ENCODE measurements around the gene MYO3B.
"Not testable (repeated sequence)": the region's sequence is repeated elsewhere in the genome, so short reads cannot be mapped to it uniquely, and the experiment has no call there.

The MYO3B gene

DNA sequence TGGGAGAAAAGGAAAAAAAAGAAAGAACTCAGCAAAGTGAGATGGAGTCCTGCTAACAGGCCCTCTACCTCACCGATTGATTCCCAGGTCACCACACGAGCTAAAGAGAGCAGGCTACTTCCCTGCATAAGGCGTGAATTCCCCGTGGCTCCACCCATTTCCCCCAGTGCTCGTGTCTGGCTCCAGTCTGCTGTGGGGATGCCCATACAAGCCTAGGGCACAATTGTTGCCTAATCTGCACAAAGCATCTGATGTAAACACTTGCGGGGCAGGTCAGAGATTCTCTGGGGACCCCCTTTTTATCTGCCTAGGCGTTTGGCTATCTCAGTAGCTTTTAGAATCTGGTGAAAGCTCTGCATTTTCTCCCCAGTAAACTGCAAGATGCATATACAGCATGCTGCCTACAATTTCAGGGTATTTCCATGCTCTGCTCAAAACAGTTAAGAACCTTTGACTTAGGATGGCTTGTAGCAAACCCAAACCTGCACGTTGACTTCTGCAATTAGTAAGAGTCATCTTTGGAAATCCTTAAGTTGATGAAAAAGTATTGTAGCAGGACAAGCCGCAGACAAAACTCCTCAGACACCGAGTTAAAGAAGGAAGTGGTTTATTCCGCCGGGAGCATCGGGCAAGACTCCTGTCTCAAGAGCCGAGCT lies 34.8 kb downstream of the MYO3B start:
- DNase-seq, result no peak

GRCh38 chr2:170213281-170213625 lies 35.3 kb downstream of the MYO3B start:
- DNase-seq, result not testable (repeated sequence)

GRCh38 chr2:170213651-170214050 lies 35.7 kb downstream of the MYO3B start:
- DNase-seq, result no peak

GRCh38 chr2:170214309-170214948 lies 36.5 kb downstream of the MYO3B start:
- no peak for DNase-seq

DNA sequence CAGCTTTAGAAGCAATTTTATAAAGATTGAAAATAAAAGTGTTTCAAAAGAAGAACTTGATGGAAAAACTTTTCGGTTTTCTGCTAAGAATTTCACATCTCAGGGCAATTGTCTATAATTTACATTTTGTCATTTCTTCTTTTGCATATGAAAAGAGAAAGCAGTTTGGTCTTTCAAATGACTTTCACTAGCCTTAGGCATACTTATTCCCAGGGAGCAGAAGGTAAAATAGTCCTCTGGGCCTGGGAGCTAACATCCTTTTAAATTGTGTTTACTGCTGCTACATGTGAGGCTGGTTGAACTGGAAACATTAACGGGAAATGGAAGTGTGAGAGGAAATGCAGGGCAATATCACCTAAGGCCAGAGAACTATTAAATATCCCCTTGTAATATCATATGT lies 37.1 kb downstream of the MYO3B start:
- no peak for DNase-seq

DNA sequence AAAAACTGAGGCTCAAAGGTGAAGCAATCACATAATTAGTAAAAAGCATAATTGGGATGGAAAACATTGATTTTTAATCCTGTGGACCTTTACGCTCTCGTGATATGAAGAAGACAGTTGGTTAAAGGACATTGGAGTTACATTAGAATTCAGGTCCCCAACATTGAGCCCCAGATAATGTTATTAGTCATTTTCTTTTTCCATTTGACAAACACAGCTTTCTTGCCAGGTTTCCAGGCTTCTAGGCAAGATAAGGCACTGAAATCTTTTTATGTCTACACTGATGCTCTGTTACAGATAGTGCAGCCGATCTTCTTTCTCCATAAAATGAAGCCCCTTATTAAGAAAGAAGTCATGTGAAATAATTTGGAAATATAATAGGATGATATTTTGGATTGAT lies 38.5 kb downstream of the MYO3B start:
- no peak for DNase-seq

DNA sequence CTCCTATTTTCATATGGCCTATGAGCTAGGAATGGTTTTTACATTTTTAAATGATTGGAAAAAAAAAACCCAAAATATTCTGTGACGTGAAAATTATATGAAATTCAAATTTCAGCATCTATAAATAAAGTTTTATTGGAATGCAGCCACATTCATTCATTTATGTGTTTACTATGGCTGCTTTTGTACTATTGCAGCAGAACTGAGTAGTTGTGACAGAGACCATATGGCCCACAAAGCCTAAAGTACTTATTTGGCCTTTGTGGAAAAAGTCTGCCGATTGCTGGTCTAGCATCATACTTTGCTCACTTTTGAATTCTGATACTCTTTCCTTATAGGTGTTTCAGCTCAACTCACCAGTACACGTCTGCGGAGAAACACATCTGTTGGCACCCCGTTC lies 39.0 kb downstream of the MYO3B start:
- DNase-seq, result no peak

GRCh38 chr2:170217778-170218251 lies 39.9 kb downstream of the MYO3B start:
- no peak for DNase-seq

- DNase-seq, result no peak
These were observed 40.5 kb downstream of the MYO3B start for GRCh38 chr2:170218456-170218855.

GRCh38 chr2:170218931-170219330 lies 41.0 kb downstream of the MYO3B start:
- no peak for DNase-seq

DNA sequence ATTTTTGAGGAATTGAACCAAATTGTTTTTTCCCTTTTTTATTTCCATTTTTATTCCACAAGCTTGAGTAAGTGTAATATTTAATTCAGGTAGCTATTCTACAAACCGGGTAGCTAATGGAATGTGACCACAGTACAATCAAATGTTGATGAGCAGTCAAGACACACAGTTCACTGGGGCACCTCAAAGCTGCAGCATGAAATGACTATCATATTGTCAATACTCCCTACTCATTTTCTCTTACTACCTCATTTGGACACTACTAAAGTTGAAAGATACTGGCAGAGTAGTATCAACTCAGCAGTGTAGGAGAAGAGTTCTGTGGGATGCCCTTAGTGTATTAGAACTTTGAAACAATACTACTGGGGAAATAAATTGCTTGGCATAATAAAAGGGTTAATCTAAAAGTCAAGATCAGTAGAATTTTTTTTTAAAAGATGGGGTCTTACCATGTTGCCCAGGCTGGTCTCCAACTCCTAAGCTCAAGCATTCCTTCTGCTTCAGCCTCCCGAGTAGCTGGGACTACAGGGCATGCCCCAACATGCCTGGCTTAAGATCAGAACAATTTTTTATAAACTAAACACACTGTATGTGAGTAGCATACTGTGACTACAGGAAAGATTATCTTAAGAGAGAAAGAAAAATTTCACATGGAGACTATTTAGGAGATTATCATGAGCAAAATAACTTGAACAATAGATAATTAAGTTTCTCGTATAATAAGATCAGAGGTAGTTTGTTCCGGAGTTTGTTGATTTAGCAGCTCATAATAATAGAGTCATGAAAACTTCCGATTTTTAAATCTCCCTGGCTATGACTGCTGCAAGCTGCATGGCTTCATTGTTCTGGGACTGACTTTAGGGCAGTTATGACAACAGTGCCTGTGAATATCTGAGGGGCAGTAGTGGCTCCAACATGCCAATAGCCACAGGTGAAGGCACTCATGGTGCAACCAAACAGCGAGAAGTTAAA lies 43.7 kb downstream of the MYO3B start:
- no peak for DNase-seq

DNA sequence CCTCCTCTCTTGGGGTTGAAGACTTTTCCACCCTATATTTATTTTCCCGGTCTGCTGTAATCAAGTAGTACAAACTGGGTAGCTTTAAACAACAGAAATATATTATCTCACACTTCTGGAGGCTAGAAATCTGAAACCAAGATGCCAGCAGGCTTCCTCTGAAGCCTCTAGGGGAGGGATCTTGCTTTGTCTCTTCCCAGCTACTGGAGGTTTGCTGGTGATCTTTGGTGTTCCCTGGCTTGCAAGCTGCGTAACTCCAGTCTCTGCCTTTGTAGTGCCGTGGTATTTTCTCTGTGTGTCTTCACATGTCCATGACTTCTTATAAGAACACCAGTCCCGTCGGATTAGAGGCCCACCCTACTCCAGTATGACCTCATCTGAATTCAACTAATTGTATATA lies 44.4 kb downstream of the MYO3B start:
- no peak for DNase-seq

- DNase-seq, result no peak
These were observed 44.9 kb downstream of the MYO3B start for GRCh38 chr2:170222842-170223241.

- peak; percentile 66 for DNase-seq
These were observed 46.8 kb downstream of the MYO3B start for GRCh38 chr2:170224692-170225294.

DNA sequence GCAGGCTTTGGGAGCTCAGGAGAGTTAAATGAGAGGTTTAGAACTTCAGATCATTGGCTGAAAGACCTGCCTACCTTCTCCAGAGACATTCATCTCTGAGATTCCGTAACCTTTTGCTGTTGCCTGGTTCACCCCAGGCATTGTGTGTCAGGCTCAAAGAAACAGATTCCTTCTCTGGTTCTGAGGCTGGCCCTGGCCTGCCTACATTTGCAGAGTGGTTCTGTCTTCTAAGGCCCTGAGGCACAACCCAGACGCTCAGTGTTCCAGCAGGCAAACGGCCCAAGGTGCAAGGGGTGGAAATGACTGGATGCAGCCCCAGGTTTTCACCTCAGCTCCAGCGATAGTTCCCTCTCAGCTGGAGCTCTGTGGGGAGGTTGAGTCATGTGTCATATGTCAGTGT lies 48.3 kb downstream of the MYO3B start:
- no peak for DNase-seq

DNA sequence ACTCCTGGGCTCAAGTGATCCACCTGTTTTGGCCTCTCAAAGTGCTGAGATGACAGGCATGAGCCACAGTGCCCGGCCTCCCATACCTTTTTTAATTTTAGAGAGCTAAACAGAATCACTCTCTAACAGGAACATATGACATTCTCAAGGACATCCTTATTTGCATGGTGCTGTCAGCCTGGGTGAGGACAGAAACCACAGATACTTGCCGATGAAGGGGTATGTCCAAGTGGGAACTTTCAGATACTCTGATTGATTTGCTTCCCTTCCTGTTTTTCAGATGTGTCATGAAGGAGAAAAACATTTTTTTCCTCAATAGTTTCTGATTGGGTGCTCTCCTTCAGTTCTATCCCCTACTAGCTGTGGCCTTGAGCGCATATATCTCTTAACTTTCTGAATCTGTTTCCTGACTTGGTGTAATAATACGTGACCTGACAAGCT lies 49.6 kb downstream of the MYO3B start:
- DNase-seq, result no peak

- no peak for DNase-seq
These were observed 50.0 kb downstream of the MYO3B start for GRCh38 chr2:170227951-170228350.

GRCh38 chr2:170228429-170228828 lies 50.5 kb downstream of the MYO3B start:
- no peak for DNase-seq

- DNase-seq, result no peak
These were observed 51.2 kb downstream of the MYO3B start for GRCh38 chr2:170229125-170229524.

DNA sequence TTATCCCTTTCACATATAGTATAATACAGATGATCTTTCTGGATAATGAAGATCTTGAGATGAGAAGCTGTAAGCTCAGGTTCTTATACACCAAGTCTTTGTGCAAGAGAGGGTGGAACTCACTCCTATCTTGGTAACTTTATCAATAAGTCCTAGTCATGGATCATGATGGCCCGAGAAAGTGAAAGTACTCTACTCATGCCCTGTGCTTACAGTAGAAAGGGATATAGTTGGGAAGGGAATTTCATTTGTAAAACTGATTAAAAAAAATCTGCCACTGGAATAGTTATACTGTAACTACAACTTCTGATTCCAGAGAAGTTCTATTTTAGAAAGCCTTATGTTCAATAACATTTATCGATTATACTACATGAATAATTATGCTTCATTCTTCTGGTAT lies 51.8 kb downstream of the MYO3B start:
- DNase-seq, result no peak

DNA sequence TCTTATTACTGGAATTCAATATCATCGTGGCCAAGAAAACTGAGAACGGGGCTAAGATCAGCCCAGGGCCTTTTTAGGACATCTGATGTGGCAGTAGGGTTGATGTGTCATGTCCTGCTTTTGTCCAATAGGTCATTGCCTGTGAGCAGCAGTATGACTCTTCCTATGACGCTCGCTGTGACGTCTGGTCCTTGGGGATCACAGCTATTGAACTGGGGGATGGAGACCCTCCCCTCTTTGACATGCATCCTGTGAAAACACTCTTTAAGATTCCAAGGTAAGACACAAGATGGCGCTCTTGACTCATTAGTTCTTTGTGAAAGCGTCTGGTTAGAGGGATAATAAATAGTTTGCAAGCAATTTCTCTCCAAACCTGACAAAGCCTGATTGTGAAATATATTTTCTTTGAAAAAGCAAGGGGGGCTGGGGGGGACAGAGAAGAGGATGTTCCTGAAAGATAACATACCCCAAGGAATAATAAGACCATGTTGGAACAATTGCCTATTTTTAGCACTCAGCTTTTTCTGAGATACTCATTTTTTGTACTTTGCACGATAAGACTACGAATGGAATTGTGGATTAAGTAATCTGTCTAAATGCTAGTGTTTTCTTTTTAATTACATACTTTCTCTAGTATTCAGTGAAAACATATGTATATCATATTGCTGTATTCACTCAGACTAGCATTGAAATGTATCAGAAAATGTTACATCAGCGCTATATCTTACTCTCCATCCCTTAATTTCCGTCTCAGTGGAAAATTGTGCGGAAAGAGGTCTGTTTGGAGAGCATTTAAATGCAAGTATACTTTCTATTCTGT lies 58.1 kb downstream of the MYO3B start:
- peak; percentile 84 for DNase-seq

GRCh38 chr2:170236680-170237047 lies 58.7 kb downstream of the MYO3B start:
- no peak for DNase-seq

Data from retina (tissue), 1 donor.